HepG2 (cell line): Measurements from ENCODE around the gene TTLL4. TPM values are rescaled to one million over a fixed set of nuclear protein-coding genes. Genes with fewer than 3 reads are reported as not detected.

Source experiments
- ATAC-seq: fragments of 200-7000 bp; cut with Tn5 transposase; 3 replicates; pipeline ENCODE4 v1.9.1; 2020; ENCODE audit warnings: mild to moderate bottlenecking, moderate library complexity
- BruUV-seq: library from RNA; stranded (reverse); fragments of 400-500 nt; replicated peaks from 2 replicates; lab custom pipeline; 2021; lab: Mats Ljungman, UMichigan
- CTCF ChIA-PET: fragments of 300-600 bp; formaldehyde crosslinking; extraction: SDS; loops from one replicate; lab custom pipeline; 2021; ENCODE audit warnings: low total read pairs, inconsistent platforms, low intra/inter-chr PET ratio; lab: Yijun Ruan, JAX
- POLR2A ChIA-PET: fragments of 350-600 bp; sonication (Branson Sonifier 250); formaldehyde crosslinking; loops from one replicate; lab custom pipeline; 2020; ENCODE audit warnings: antibody characterized with exemption, inconsistent platforms; lab: Yijun Ruan, JAX
- DNase-seq: peaks from one replicate; pipeline ENCODE4 v3.0.0-alpha.2; 2015; ENCODE audit warnings: low spot score
- FAIRE-seq: peaks from 3 replicates; lab custom pipeline; 2011; peaks lifted over from hg19 to GRCh38; lab: Jason Lieb, UNC
- H2AFZ ChIP-seq: one replicate; pipeline ENCODE4 v1.6.1; 2011; ENCODE audit warnings: low read length, inconsistent platforms
- H3K27ac ChIP-seq: fragments of 300-600 bp; 3 replicates; pipeline ENCODE4 v1.8.0; 2011; ENCODE audit warnings: mixed run types, mild to moderate bottlenecking, mixed read lengths, low read length, inconsistent platforms; ENCODE audit not compliant: insufficient read depth; ENCODE audit errors: extremely low read length
- H3K27me3 ChIP-seq, 2 experiments: fragments of 200-600 bp in 1 of 2; 2 replicates in 1 of 2; 3 replicates in 1 of 2; pipeline versions ENCODE4 v1.6.0 to v1.8.0; 2011; ENCODE audit warnings: low read length in 2 of 2, mild to moderate bottlenecking in 2 of 2, moderate library complexity in 2 of 2, inconsistent platforms in 1 of 2; ENCODE audit not compliant: insufficient read depth in 2 of 2, control insufficient read depth in 1 of 2
- H3K36me3 ChIP-seq, 2 experiments: fragments of 200-600 bp in 1 of 2; replicated peaks in 1 of 2; 2 replicates in 1 of 2; 3 replicates in 1 of 2; pipeline versions ENCODE4 v1.5.1 to v1.8.0; 2011; ENCODE audit warnings: low read length in 2 of 2, inconsistent platforms in 1 of 2; ENCODE audit not compliant: insufficient read depth in 2 of 2, control insufficient read depth in 1 of 2
- H3K4me1 ChIP-seq: 2 replicates; pipeline ENCODE4 v1.5.1; 2012; ENCODE audit warnings: low read length, inconsistent platforms; ENCODE audit not compliant: insufficient read depth
- H3K4me2 ChIP-seq: 2 replicates; pipeline ENCODE4 v1.6.0; 2011; ENCODE audit warnings: low read depth, low read length, inconsistent platforms
- H3K4me3 ChIP-seq, 3 experiments: fragments of 200-600 bp in 1 of 3; sonication (generic), shearing (Covaris generic) in 1 of 3; replicated peaks in 1 of 3; 2 replicates each; pipeline ENCODE4 v1.5.1; 2011 to 2016; ENCODE audit warnings: low read length in 3 of 3, inconsistent platforms in 2 of 3, low read depth in 2 of 3, mild to moderate bottlenecking in 2 of 3, control low read depth in 1 of 3, mixed read lengths in 1 of 3; ENCODE audit not compliant: insufficient read depth in 1 of 3
- H3K79me2 ChIP-seq: one replicate; pipeline ENCODE4 v1.6.1; 2011; ENCODE audit warnings: low read length, inconsistent platforms; ENCODE audit not compliant: insufficient read depth
- H3K9ac ChIP-seq: 2 replicates; pipeline ENCODE4 v1.6.0; 2011; ENCODE audit warnings: mild to moderate bottlenecking, low read depth, low read length, inconsistent platforms; ENCODE audit not compliant: insufficient read depth
- H3K9me3 ChIP-seq: 2 replicates; pipeline ENCODE4 v1.5.1; 2012; ENCODE audit warnings: mild to moderate bottlenecking, low read length
- H4K20me1 ChIP-seq: 2 replicates; pipeline ENCODE4 v1.6.0; 2011; ENCODE audit warnings: inconsistent platforms, mild to moderate bottlenecking, low read length, moderate library complexity; ENCODE audit not compliant: insufficient read depth
- MAFF ChIP-seq: IDR thresholded peaks from 2 replicates; pipeline ENCODE4 v1.6.1; 2011; ENCODE audit warnings: low read depth, low read length, improper control_type of control experiment
- MAFK ChIP-seq, 2 experiments: IDR thresholded peaks in 1 of 2; conservative IDR thresholded peaks in 1 of 2; 2 replicates each; pipeline ENCODE4 v1.6.1; 2011; ENCODE audit warnings: improper control_type of control experiment in 2 of 2, low read length in 2 of 2
- MATR3 ChIP-seq: sonication (generic); formaldehyde crosslinking; IDR thresholded peaks from 2 replicates; pipeline ENCODE4 v1.4.0; 2020; ENCODE audit warnings: missing genetic modification reagents
- SP2 ChIP-seq: sonication (generic); formaldehyde crosslinking; IDR thresholded peaks from 2 replicates; pipeline ENCODE4 v1.5.1; 2020; ENCODE audit warnings: mild to moderate bottlenecking, missing genetic modification reagents
- ZNF501 ChIP-seq: sonication (generic); formaldehyde crosslinking; IDR thresholded peaks from 2 replicates; pipeline ENCODE4 v1.5.1; 2020; ENCODE audit warnings: mild to moderate bottlenecking, moderate library complexity, missing genetic modification reagents
- ZNF564 ChIP-seq: sonication (generic); formaldehyde crosslinking; IDR thresholded peaks from 2 replicates; pipeline ENCODE4 v1.8.1; 2023; ENCODE audit warnings: mild to moderate bottlenecking, missing genetic modification reagents
- ZNF615 ChIP-seq: sonication (generic); formaldehyde crosslinking; IDR thresholded peaks from 2 replicates; pipeline ENCODE4 v1.5.0; 2020; ENCODE audit warnings: mild to moderate bottlenecking, missing genetic modification reagents, borderline replicate concordance
- WGBS: methylation state at CpG from one replicate; pipeline ENCODE4 v1.1.6; 2017; ENCODE audit warnings: low lambda C conversion rate; 5-methylcytosine and 5-hydroxymethylcytosine counted together
- in situ Hi-C: cut with HindIII; loops from 2 replicates; pipeline ENCODE4 v1.10.0; 2017; ENCODE audit warnings: low pct_unique_long_range_greater_than_20kb; ENCODE audit not compliant: extremely low pct_ligation_motif_present
- intact Hi-C: fragments of 100-400 bp; cut with micrococcal nuclease; formaldehyde crosslinking; loops from one replicate; pipeline ENCODE4 v1.10.0; 2022; ENCODE audit not compliant: unreplicated experiment
- polyA plus RNA-seq, 8 experiments: library from polyadenylated mRNA; depleted of rRNA in 3 of 8; stranded (reverse) in 7 of 8; unstranded in 1 of 8; fragments of >200 nt; fragmentation: Illumina TruSeq in 4 of 8; extraction: Trizol in 4 of 8; gene quantifications; 2 replicates each; pipeline versions ENCODE4 v1.2.1 to v1.2.3, GENCODE V29; 2011 to 2016; ENCODE audit warnings: low read depth in 4 of 8, missing spikeins in 1 of 8, mixed read lengths in 1 of 8; ENCODE audit not compliant: insufficient read depth in 1 of 8
- total RNA-seq, 5 experiments: library from RNA; depleted of rRNA; stranded (reverse); fragments of >200 nt; fragmentation: Illumina TruSeq; extraction: Trizol; gene quantifications; 2 replicates each; pipeline ENCODE4 v1.2.3, GENCODE V29; 2016; ENCODE audit warnings: low read depth in 1 of 5
- TF ChIP-seq, protein P1 (sequence below): sonication (generic); formaldehyde crosslinking; conservative IDR thresholded peaks from 2 replicates; pipeline ENCODE4 v1.4.0; 2020; ENCODE audit warnings: missing genetic modification reagents
- TF ChIP-seq, protein P2 (sequence below): sonication (generic); formaldehyde crosslinking; IDR thresholded peaks from 2 replicates; pipeline ENCODE4 v1.4.0; 2020; ENCODE audit warnings: missing genetic modification reagents, low read depth, mild to moderate bottlenecking, borderline replicate concordance
- TF ChIP-seq, protein P3 (sequence below): sonication (generic); formaldehyde crosslinking; IDR thresholded peaks from 2 replicates; pipeline ENCODE4 v1.5.0; 2020; ENCODE audit warnings: missing genetic modification reagents
- TF ChIP-seq, protein P4 (sequence below): sonication (generic); formaldehyde crosslinking; IDR thresholded peaks from 2 replicates; pipeline ENCODE4 v1.9.0; 2022; ENCODE audit warnings: low read depth, missing genetic modification reagents

TTLL4 gene
- total and polyA plus RNA-seq, 2 of the 13 experiments (the other 11 are each of a cell fraction or from before 2014, with no cell fraction given) = 77.5 to 84.6 TPM

DNA sequence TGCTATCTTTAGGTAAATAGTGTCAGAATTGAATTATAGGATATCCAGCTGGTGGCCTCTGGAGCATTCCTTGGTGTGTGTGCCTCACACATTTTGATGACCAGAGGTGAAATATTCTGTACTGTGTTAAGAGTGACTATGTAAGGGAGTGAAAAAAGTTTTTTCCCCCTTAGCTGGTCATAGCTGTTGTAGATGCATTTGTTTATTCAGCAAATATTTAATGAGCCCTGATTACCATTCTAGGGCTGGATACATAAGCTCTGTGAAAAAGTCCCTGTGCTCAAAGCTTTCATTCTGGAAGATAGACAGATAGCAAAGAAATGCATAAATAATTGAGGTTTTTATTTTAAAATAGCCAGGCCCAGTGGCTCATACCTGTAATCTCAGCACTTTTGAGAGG lies 10.9 kb downstream of the TTLL4 start:
- POLR2A ChIA-PET = interaction anchor here (1.2 to 2.7 kb wide), 3 partner anchors 11 to 34 kb away, joined by 3 to 22 read pairs (median 6); partner anchors contain the start of gene TTLL4
- no peak for FAIRE-seq

DNA sequence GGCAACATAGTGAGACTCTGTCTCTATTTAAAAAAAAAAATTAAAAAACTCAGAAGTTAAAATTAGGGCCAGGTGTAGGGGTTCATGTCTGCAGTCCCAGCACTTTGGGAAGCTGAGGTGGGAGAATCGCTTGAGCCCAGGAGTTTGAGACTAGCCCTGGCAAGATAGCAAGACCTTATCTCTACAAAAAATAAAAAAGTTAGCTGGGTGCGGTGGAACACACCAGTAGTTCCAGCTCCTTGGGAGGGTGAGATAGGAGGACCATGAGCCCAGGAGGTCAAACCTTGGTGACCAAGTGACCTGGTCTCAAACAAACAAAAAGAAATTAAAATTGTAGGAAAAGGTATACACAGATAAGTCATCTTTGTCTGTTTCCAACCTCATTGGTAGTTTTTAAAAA lies 11.3 kb downstream of the TTLL4 start:
- intact Hi-C loops = no loop called here
- FAIRE-seq (no peak), DNase-seq (no peak), ATAC-seq (no peak)
- ChIA-PET POLR2A (interaction anchor here (0.9 to 2.7 kb wide), 5 partner anchors 11 to 60 kb away, joined by 3 to 22 read pairs (median 4); partner anchors contain the start of genes CYP27A1 and TTLL4), CTCF (no interaction called here)
- 95% methylated on average over 2 of the region's 2 CpGs for WGBS
- no peak overlapping the region for H3K9ac ChIP-seq
- no peak overlapping the region for H3K4me2 ChIP-seq
- H3K4me1 ChIP-seq = peaks cover 38% of the 10 kb centered on the region
- peaks cover 3 to 24% of the 10 kb centered on the region in 2 experiments for H3K36me3 ChIP-seq
- in situ Hi-C loops = no loop called here
- H3K9me3 ChIP-seq = peaks cover 18% of the 10 kb centered on the region
- no peaks in the 10 kb centered on the region; the same call in 1 of the 2 replicates for H4K20me1 ChIP-seq
- H3K27me3 ChIP-seq = no peaks in the 10 kb centered on the region
- H3K4me3 ChIP-seq = no peak overlapping the region
- BruUV-seq = no TSS peak
- no peak overlapping the region for H2AFZ ChIP-seq
- H3K79me2 ChIP-seq = peaks cover 92% of the 10 kb centered on the region
- H3K27ac ChIP-seq = no peak overlapping the region
- no peak for TF ChIP-seq ZNF615 (CRISPR knock-in tag)
- no peak for TF ChIP-seq ZNF501 (CRISPR knock-in tag)
- no peak for TF ChIP-seq ZNF564
- TF ChIP-seq, protein P1, sequence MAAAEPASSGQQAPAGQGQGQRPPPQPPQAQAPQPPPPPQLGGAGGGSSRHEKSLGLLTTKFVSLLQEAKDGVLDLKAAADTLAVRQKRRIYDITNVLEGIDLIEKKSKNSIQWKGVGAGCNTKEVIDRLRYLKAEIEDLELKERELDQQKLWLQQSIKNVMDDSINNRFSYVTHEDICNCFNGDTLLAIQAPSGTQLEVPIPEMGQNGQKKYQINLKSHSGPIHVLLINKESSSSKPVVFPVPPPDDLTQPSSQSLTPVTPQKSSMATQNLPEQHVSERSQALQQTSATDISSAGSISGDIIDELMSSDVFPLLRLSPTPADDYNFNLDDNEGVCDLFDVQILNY (CRISPR knock-in tag) = no peak
- TF ChIP-seq MATR3 = no peak
- TF ChIP-seq, protein P2, sequence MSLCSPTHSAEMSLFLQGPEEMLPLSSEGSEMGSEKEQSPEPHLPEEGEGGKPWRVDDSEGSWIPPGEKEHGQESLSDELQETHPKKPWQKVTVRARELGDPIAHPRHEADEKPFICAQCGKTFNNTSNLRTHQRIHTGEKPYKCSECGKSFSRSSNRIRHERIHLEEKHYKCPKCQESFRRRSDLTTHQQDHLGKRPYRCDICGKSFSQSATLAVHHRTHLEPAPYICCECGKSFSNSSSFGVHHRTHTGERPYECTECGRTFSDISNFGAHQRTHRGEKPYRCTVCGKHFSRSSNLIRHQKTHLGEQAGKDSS (CRISPR knock-in tag) = no peak
- TF ChIP-seq, protein P3, sequence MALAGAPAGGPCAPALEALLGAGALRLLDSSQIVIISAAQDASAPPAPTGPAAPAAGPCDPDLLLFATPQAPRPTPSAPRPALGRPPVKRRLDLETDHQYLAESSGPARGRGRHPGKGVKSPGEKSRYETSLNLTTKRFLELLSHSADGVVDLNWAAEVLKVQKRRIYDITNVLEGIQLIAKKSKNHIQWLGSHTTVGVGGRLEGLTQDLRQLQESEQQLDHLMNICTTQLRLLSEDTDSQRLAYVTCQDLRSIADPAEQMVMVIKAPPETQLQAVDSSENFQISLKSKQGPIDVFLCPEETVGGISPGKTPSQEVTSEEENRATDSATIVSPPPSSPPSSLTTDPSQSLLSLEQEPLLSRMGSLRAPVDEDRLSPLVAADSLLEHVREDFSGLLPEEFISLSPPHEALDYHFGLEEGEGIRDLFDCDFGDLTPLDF = no peak

More for the DNA sequence above, 10.9 kb downstream of the TTLL4 start:
- H2AFZ ChIP-seq = no peak overlapping the region
- H3K36me3 ChIP-seq = peaks cover 3 to 24% of the 10 kb centered on the region in 2 experiments
- peaks cover 14% of the 10 kb centered on the region for H3K9me3 ChIP-seq
- CTCF ChIA-PET = no interaction called here
- DNase-seq (no peak), ATAC-seq (no peak)
- H4K20me1 ChIP-seq = no peaks in the 10 kb centered on the region; the same call in 1 of the 2 replicates
- H3K9ac ChIP-seq = no peak overlapping the region
- H3K79me2 ChIP-seq = peaks cover 92% of the 10 kb centered on the region
- intact Hi-C loops (no loop called here), in situ Hi-C loops (no loop called here)
- no peak overlapping the region for H3K27ac ChIP-seq
- H3K4me2 ChIP-seq = no peak overlapping the region
- no peak overlapping the region for H3K4me3 ChIP-seq
- BruUV-seq = no TSS peak
- TF ChIP-seq SP2 (no peak), MAFF (peak; percentile 59), MAFK (conservative IDR thresholded peaks at IDR 0.05 in 1 of 2, IDR thresholded peaks at IDR 0.05 in 1 of 2; ENCODE audit: low read length in 2 of 2) (peak; percentile 60 to 70)
- TF ChIP-seq, protein P4, sequence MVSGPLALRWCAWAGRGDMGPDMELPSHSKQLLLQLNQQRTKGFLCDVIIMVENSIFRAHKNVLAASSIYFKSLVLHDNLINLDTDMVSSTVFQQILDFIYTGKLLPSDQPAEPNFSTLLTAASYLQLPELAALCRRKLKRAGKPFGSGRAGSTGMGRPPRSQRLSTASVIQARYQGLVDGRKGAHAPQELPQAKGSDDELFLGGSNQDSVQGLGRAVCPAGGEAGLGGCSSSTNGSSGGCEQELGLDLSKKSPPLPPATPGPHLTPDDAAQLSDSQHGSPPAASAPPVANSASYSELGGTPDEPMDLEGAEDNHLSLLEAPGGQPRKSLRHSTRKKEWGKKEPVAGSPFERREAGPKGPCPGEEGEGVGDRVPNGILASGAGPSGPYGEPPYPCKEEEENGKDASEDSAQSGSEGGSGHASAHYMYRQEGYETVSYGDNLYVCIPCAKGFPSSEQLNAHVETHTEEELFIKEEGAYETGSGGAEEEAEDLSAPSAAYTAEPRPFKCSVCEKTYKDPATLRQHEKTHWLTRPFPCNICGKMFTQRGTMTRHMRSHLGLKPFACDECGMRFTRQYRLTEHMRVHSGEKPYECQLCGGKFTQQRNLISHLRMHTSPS (CRISPR knock-in tag) = no peak
- peaks cover 38% of the 10 kb centered on the region for H3K4me1 ChIP-seq
- no peaks in the 10 kb centered on the region for H3K27me3 ChIP-seq
